Measurements from ENCODE around the gene MINDY4. TPM values are rescaled to one million over a fixed set of nuclear protein-coding genes. Genes with fewer than 3 reads are reported as not detected.

The MINDY4 gene
- polyA plus RNA-seq, 1 experiment: 2.3 TPM

GRCh38 chr7:30816645-30817370 lies 45.6 kb downstream of the MINDY4 start:
- ChIA-PET CTCF (interaction anchor here (1.0 to 1.8 kb wide), 5 partner anchors 17 to 122 kb away, joined by 3 to 8 read pairs (median 3); no protein-coding TSS in a partner anchor), POLR2A (interaction anchor here (0.6 kb wide), 2 partner anchors 12 to 154 kb away, joined by 9 to 14 read pairs; no protein-coding TSS in a partner anchor)
- no peak for DNase-seq (ENCODE audit: low read depth)
- Histone ChIP-seq H3K4me3 (ENCODE audit: low read depth, low read length) (no peak overlapping the region), H3K27me3 (ENCODE audit: control insufficient read depth, insufficient read depth, low read length) (peaks cover 2% of the 10 kb centered on the region; the same call in 1 of the 2 replicates), H3K36me3 (ENCODE audit: control insufficient read depth, insufficient read depth, low read length) (no peaks in the 10 kb centered on the region)
- no peak for TF ChIP-seq CTCF (IDR thresholded peaks at IDR 0.05; ENCODE audit: insufficient read depth, low read depth, low read length)

- POLR2A ChIA-PET: interaction anchor here (0.6 kb wide), 2 partner anchors 12 to 153 kb away, joined by 9 to 14 read pairs; no protein-coding TSS in a partner anchor
- Histone ChIP-seq H3K4me3 (ENCODE audit: low read depth, low read length) (no peak overlapping the region), H3K36me3 (ENCODE audit: control insufficient read depth, insufficient read depth, low read length) (no peaks in the 10 kb centered on the region), H3K27me3 (ENCODE audit: control insufficient read depth, insufficient read depth, low read length) (peaks cover 2% of the 10 kb centered on the region; the same call in 1 of the 2 replicates)
- no peak for TF ChIP-seq CTCF (IDR thresholded peaks at IDR 0.05; ENCODE audit: insufficient read depth, low read depth, low read length)
- no peak for DNase-seq (ENCODE audit: low read depth)
- CTCF ChIA-PET: interaction anchor here (1.0 to 1.2 kb wide), 2 partner anchors 18 to 118 kb away, joined by 3 read pairs; no protein-coding TSS in a partner anchor
Observed at GRCh38 chr7:30817371-30817767, 46.2 kb downstream of the MINDY4 start.

- TF ChIP-seq CTCF (IDR thresholded peaks at IDR 0.05; ENCODE audit: insufficient read depth, low read depth, low read length): no peak
- ChIA-PET POLR2A (no interaction called here), CTCF (interaction anchor here (0.6 kb wide), 1 partner anchor 88 kb away, joined by 3 read pairs; no protein-coding TSS in a partner anchor)
- Histone ChIP-seq H3K4me3 (ENCODE audit: low read depth, low read length) (no peak overlapping the region), H3K27me3 (ENCODE audit: control insufficient read depth, insufficient read depth, low read length) (no peaks in the 10 kb centered on the region), H3K36me3 (ENCODE audit: control insufficient read depth, insufficient read depth, low read length) (no peaks in the 10 kb centered on the region)
- no peak for DNase-seq (ENCODE audit: low read depth)
Observed at GRCh38 chr7:30824821-30825720, 53.9 kb downstream of the MINDY4 start.

GRCh38 chr7:30826181-30826580 lies 55.0 kb downstream of the MINDY4 start:
- no peaks in the 10 kb centered on the region for H3K27me3 ChIP-seq (ENCODE audit: control insufficient read depth, insufficient read depth, low read length)
- POLR2A ChIA-PET: no interaction called here
- CTCF ChIA-PET: no interaction called here
- H3K36me3 ChIP-seq (ENCODE audit: control insufficient read depth, insufficient read depth, low read length): no peaks in the 10 kb centered on the region
- H3K4me3 ChIP-seq (ENCODE audit: low read depth, low read length): no peak overlapping the region
- TF ChIP-seq CTCF (IDR thresholded peaks at IDR 0.05; ENCODE audit: insufficient read depth, low read depth, low read length): no peak
- DNase-seq (ENCODE audit: low read depth): no peak

GRCh38 chr7:30828591-30828990 lies 57.4 kb downstream of the MINDY4 start:
- Histone ChIP-seq H3K27me3 (ENCODE audit: control insufficient read depth, insufficient read depth, low read length) (no peaks in the 10 kb centered on the region), H3K4me3 (ENCODE audit: low read depth, low read length) (no peak overlapping the region), H3K36me3 (ENCODE audit: control insufficient read depth, insufficient read depth, low read length) (no peaks in the 10 kb centered on the region)
- CTCF ChIA-PET: interaction anchor here (0.8 kb wide), 1 partner anchor 294 kb away, joined by 3 read pairs; no protein-coding TSS in a partner anchor
- DNase-seq (ENCODE audit: low read depth): no peak
- no peak for TF ChIP-seq CTCF (IDR thresholded peaks at IDR 0.05; ENCODE audit: insufficient read depth, low read depth, low read length)
- POLR2A ChIA-PET: no interaction called here

Data from BJ (cell line).